CD4-positive, alpha-beta T cell treated with Interleukin-15 for 4 hours (primary cell): ENCODE data around the gene MAML1.

ENCODE experiments used
- DNase-seq: peaks from one replicate; pipeline ENCODE4 v3.0.0-alpha.2; 2020; ENCODE audit warnings: low spot score

The MAML1 gene

GRCh38 chr5:179793468-179794139 lies 61.0 kb downstream of the MAML1 start, which contains the start of gene LTC4S:
Gene LTC4S, plus strand, starts transcription at chr5:179793986. Its CDS starts 95 bp downstream, at chr5:179794081.
- DNase-seq: peak; percentile 57

GRCh38 chr5:179794171-179794570 lies 61.5 kb downstream of the MAML1 start:
- DNase-seq: no peak

GRCh38 chr5:179794575-179794974 lies 62.0 kb downstream of the MAML1 start:
- DNase-seq: no peak

GRCh38 chr5:179795049-179795862 lies 62.6 kb downstream of the MAML1 start:
- no peak for DNase-seq

- peak; percentile 60 for DNase-seq
These were observed 63.5 kb downstream of the MAML1 start for GRCh38 chr5:179795863-179796833.

- DNase-seq: no peak
These were observed 64.4 kb downstream of the MAML1 start for GRCh38 chr5:179796877-179797608.

GRCh38 chr5:179797741-179798140 lies 65.1 kb downstream of the MAML1 start:
- DNase-seq: no peak

- no peak for DNase-seq
These were observed 65.6 kb downstream of the MAML1 start for GRCh38 chr5:179798144-179798770.

- DNase-seq: no peak
These were observed 66.4 kb downstream of the MAML1 start for GRCh38 chr5:179798771-179799643.

GRCh38 chr5:179799644-179799973 lies 67.0 kb downstream of the MAML1 start:
- no peak for DNase-seq

GRCh38 chr5:179800071-179800695 lies 67.6 kb downstream of the MAML1 start:
- DNase-seq: no peak

GRCh38 chr5:179800696-179801201 lies 68.1 kb downstream of the MAML1 start:
- no peak for DNase-seq

- peak; percentile 84 for DNase-seq
These were observed 68.9 kb downstream of the MAML1 start for GRCh38 chr5:179801304-179802206.

GRCh38 chr5:179802207-179802883 lies 69.7 kb downstream of the MAML1 start:
- DNase-seq: no peak

- no peak for DNase-seq
These were observed 70.4 kb downstream of the MAML1 start for GRCh38 chr5:179802950-179803562.

GRCh38 chr5:179803651-179804554 lies 71.3 kb downstream of the MAML1 start:
- DNase-seq: no peak
